Eye (tissue), 1 donor: ENCODE results near the gene FPR1.
A peak's percentile ranks its signal among the peaks of the same experiment; 100 is the strongest.

ENCODE experiments used
- DNase-seq: peaks from one replicate; pipeline ENCODE4 v3.0.0-alpha.2; 2015

The FPR1 gene

GRCh38 chr19:51702825-51703574 is 48.7 kb downstream of the FPR1 start:
- DNase-seq = no peak

GRCh38 chr19:51702103-51702824 is 49.4 kb downstream of the FPR1 start:
- peak; percentile 67 for DNase-seq

GRCh38 chr19:51701468-51702100 is 50.1 kb downstream of the FPR1 start:
- no peak for DNase-seq

- no peak for DNase-seq
Observed at GRCh38 chr19:51699170-51699569, 52.5 kb downstream of the FPR1 start.

- DNase-seq = no peak
Observed at GRCh38 chr19:51698296-51698695, 53.4 kb downstream of the FPR1 start.

GRCh38 chr19:51697169-51697776 is 54.4 kb downstream of the FPR1 start:
- DNase-seq = no peak

GRCh38 chr19:51696606-51697005 is 55.1 kb downstream of the FPR1 start:
- no peak for DNase-seq
